CD1c-positive myeloid dendritic cell (primary cell): ENCODE data around the gene RAD9A.
A peak's percentile ranks its signal among the peaks of the same experiment; 100 is the strongest.

Experiments used
- DNase-seq: peaks from one replicate; pipeline ENCODE4 v3.0.0-alpha.2; 2016; ENCODE audit errors: extremely low spot score

RAD9A gene

GRCh38 chr11:67391304-67392182, at the start of gene RAD9A:
TSS of gene RAD9A (plus strand) at chr11:67391986. CDS start at chr11:67392045, 59 bp downstream.
- peak; percentile 97 for DNase-seq

- peak; percentile 66 for DNase-seq
Observed at GRCh38 chr11:67344264-67344663, 47.5 kb upstream of the RAD9A start.

GRCh38 chr11:67345247-67345919, 46.4 kb upstream of the RAD9A start:
- DNase-seq, result no peak

- DNase-seq, result peak; percentile 51
Observed at GRCh38 chr11:67345920-67346819, 45.6 kb upstream of the RAD9A start.

- no peak for DNase-seq
Observed at GRCh38 chr11:67347964-67348749, 43.6 kb upstream of the RAD9A start.

- DNase-seq, result no peak
Observed at GRCh38 chr11:67349036-67349435, 42.8 kb upstream of the RAD9A start.

GRCh38 chr11:67349457-67349856, 42.3 kb upstream of the RAD9A start:
- no peak for DNase-seq

GRCh38 chr11:67349928-67350465, 41.8 kb upstream of the RAD9A start:
- DNase-seq, result no peak

- DNase-seq, result peak; percentile 89
Observed at GRCh38 chr11:67351275-67352005, 40.3 kb upstream of the RAD9A start.

GRCh38 chr11:67352546-67353316, 39.1 kb upstream of the RAD9A start:
- peak; percentile 70 for DNase-seq

GRCh38 chr11:67353317-67354074, 38.3 kb upstream of the RAD9A start, which contains the start of gene POLD4:
TSS of gene POLD4 (minus strand) at chr11:67353546. CDS start at chr11:67353399, 147 bp downstream.
- peak; percentile 98 for DNase-seq

GRCh38 chr11:67354075-67355022, 37.4 kb upstream of the RAD9A start:
- DNase-seq, result peak; percentile 83

- no peak for DNase-seq
Observed at GRCh38 chr11:67355023-67355793, 36.6 kb upstream of the RAD9A start.

- DNase-seq, result no peak
Observed at GRCh38 chr11:67355794-67356386, 35.9 kb upstream of the RAD9A start.

GRCh38 chr11:67356387-67356863, 35.4 kb upstream of the RAD9A start:
- DNase-seq, result no peak
